Stimulated activated CD8-positive, alpha-beta memory T cell treated with anti-CD3 and anti-CD28 coated beads, Interleukin-12 subunit alpha, Interleukin-12 subunit beta, amount 100 ng/mL, for 24 hours (primary cell): ENCODE results near the gene TNS1.

Experiments
- DNase-seq: peaks from one replicate; pipeline ENCODE4 v3.0.0-alpha.2; 2020; ENCODE audit errors: extremely low read depth

The TNS1 gene

GRCh38 chr2:217930761-217931563, 71.8 kb downstream of the TNS1 start:
- no peak for DNase-seq

GRCh38 chr2:217929757-217930707, 72.8 kb downstream of the TNS1 start:
- no peak for DNase-seq

- DNase-seq: no peak
These were observed 73.5 kb downstream of the TNS1 start for GRCh38 chr2:217929272-217929671.

- no peak for DNase-seq
These were observed 74.2 kb downstream of the TNS1 start for GRCh38 chr2:217928324-217929181.

- no peak for DNase-seq
These were observed 75.0 kb downstream of the TNS1 start for GRCh38 chr2:217927601-217928323.

GRCh38 chr2:217926801-217927200, 76.0 kb downstream of the TNS1 start:
- DNase-seq: no peak

- DNase-seq: no peak
These were observed 78.4 kb downstream of the TNS1 start for GRCh38 chr2:217924346-217924901.

GRCh38 chr2:217923007-217923686, 79.6 kb downstream of the TNS1 start:
- no peak for DNase-seq

GRCh38 chr2:217922101-217923006, 80.4 kb downstream of the TNS1 start:
- no peak for DNase-seq

- DNase-seq: no peak
These were observed 81.8 kb downstream of the TNS1 start for GRCh38 chr2:217920879-217921603.

- no peak for DNase-seq
These were observed 82.9 kb downstream of the TNS1 start for GRCh38 chr2:217919781-217920351.

GRCh38 chr2:217919204-217919603, 83.6 kb downstream of the TNS1 start:
- DNase-seq: no peak

- no peak for DNase-seq
These were observed 84.3 kb downstream of the TNS1 start for GRCh38 chr2:217918308-217919024.

- DNase-seq: no peak
These were observed 86.1 kb downstream of the TNS1 start for GRCh38 chr2:217916504-217917254.

- no peak for DNase-seq
These were observed 87.1 kb downstream of the TNS1 start for GRCh38 chr2:217915706-217916105.

- DNase-seq: no peak
These were observed 87.9 kb downstream of the TNS1 start for GRCh38 chr2:217914878-217915277.

- DNase-seq: no peak
These were observed 88.7 kb downstream of the TNS1 start for GRCh38 chr2:217914078-217914477.
